Activated CD4-positive, alpha-beta T cell treated with anti-CD3 and anti-CD28 coated beads, Interleukin-10, Interleukin-2, amounts not matched to agents 100 ng/mL and 50 ng/mL, durations not matched to agents 16 hours and 8 hours (primary cell): ENCODE measurements around the gene RNF166.
A peak's percentile ranks its signal among the peaks of the same experiment; 100 is the strongest.

Experiments
- DNase-seq: peaks from one replicate; pipeline ENCODE4 v3.0.0-alpha.2; 2020

Gene RNF166

GRCh38 chr16:88667461-88667860, 38.7 kb downstream of the RNF166 start:
- DNase-seq, result no peak

GRCh38 chr16:88665570-88665969, 40.6 kb downstream of the RNF166 start:
- DNase-seq, result no peak

GRCh38 chr16:88665148-88665547, 41.1 kb downstream of the RNF166 start:
- DNase-seq, result no peak

- DNase-seq, result peak; percentile 99
These were observed 43.2 kb downstream of the RNF166 start, which contains the start of gene MVD for GRCh38 chr16:88662843-88663606. MVD (minus strand) TSS chr16:88663091; CDS start chr16:88663080, 11 bp downstream.

- DNase-seq, result peak; percentile 31
These were observed 43.9 kb downstream of the RNF166 start for GRCh38 chr16:88662222-88662842.

- no peak for DNase-seq
These were observed 44.7 kb downstream of the RNF166 start for GRCh38 chr16:88661468-88661867.

GRCh38 chr16:88659160-88659559, 47.0 kb downstream of the RNF166 start:
- DNase-seq, result no peak

GRCh38 chr16:88658714-88659113, 47.5 kb downstream of the RNF166 start:
- DNase-seq, result no peak

- no peak for DNase-seq
These were observed 48.8 kb downstream of the RNF166 start for GRCh38 chr16:88657371-88657770.

GRCh38 chr16:88656291-88656980, 49.8 kb downstream of the RNF166 start:
- DNase-seq, result no peak

- DNase-seq, result no peak
These were observed 50.4 kb downstream of the RNF166 start for GRCh38 chr16:88655733-88656281.

- DNase-seq, result no peak
These were observed 51.0 kb downstream of the RNF166 start for GRCh38 chr16:88655053-88655732.

GRCh38 chr16:88654363-88655052, 51.7 kb downstream of the RNF166 start:
- no peak for DNase-seq

- DNase-seq, result no peak
These were observed 52.4 kb downstream of the RNF166 start for GRCh38 chr16:88653596-88654362.

GRCh38 chr16:88653101-88653500, 53.1 kb downstream of the RNF166 start:
- no peak for DNase-seq

GRCh38 chr16:88652762-88653063, 53.5 kb downstream of the RNF166 start:
- no peak for DNase-seq

- no peak for DNase-seq
These were observed 54.0 kb downstream of the RNF166 start for GRCh38 chr16:88651989-88652761.

GRCh38 chr16:88651276-88651988, 54.8 kb downstream of the RNF166 start:
- peak; percentile 92 for DNase-seq

GRCh38 chr16:88650749-88651275, 55.4 kb downstream of the RNF166 start, which contains the start of gene CYBA:
CYBA (minus strand) TSS chr16:88651053; CDS start chr16:88651013, 40 bp downstream.
- peak; percentile 92 for DNase-seq
